ENCODE results near the gene MARCHF3. TPM values are rescaled to one million over a fixed set of nuclear protein-coding genes. Genes with fewer than 3 reads are reported as not detected.

The MARCHF3 gene
- total RNA-seq, 1 experiment from 2014 or later: 16.1 TPM

DNA sequence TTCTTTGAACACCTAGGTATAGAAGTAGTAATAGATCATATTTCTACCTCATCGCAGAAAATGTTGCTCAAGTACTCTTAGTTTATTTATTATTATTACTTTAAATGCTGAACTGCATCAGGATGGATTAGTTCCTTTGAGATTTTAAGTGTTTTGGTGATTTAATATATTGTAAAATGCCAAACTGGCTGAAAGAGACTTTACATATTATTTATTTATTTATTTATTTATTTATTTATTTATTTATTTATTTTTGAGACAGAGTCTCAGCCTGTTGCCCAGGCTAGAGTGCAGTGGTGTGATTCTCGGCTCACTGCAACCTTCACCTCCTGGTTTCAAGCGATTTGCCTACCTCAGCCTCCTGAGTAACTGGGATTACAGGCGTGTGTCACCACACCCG, 211.1 kb downstream of the MARCHF3 start:
- peaks cover 71% of the 10 kb centered on the region for H3K36me3 Mint-ChIP-seq
- POLR2A ChIA-PET: no interaction called here
- CTCF ChIA-PET: no interaction called here
- H3K27ac Mint-ChIP-seq: no peak overlapping the region
- H3K4me1 Mint-ChIP-seq: no peaks in the 10 kb centered on the region
- no peaks in the 10 kb centered on the region for H3K9me3 Mint-ChIP-seq
- DNase-seq (ENCODE audit: low spot score): no peak
- ATAC-seq: no peak
- H3K27me3 Mint-ChIP-seq (ENCODE audit: low read depth): no peaks in the 10 kb centered on the region
- no peak overlapping the region for H3K4me3 Mint-ChIP-seq
- TF ChIP-seq ATF1 (CRISPR knock-in tag; IDR thresholded peaks at IDR 0.05): no peak
- TF ChIP-seq SOX15 (CRISPR knock-in tag; IDR thresholded peaks at IDR 0.05): no peak

- CTCF ChIA-PET: no interaction called here
- DNase-seq (ENCODE audit: low spot score) (no peak), ATAC-seq (no peak)
- POLR2A ChIA-PET: no interaction called here
- Mint-ChIP-seq H3K4me1 (no peaks in the 10 kb centered on the region), H3K4me3 (no peak overlapping the region), H3K27me3 (ENCODE audit: low read depth) (no peaks in the 10 kb centered on the region), H3K36me3 (peaks cover 72% of the 10 kb centered on the region), H3K27ac (no peak overlapping the region), H3K9me3 (no peaks in the 10 kb centered on the region)
- TF ChIP-seq TEAD1 (CRISPR knock-in tag; IDR thresholded peaks at IDR 0.05): no peak
Observed at GRCh38 chr5:126818736-126819135, 211.6 kb downstream of the MARCHF3 start.

Other genes with a start within 250 kb of the MARCHF3 start
- gene C5orf63, start 42.9 kb upstream of the MARCHF3 start, total RNA-seq (2021): 3.1 to 4.1 TPM (median 3.4 TPM) in 3 replicates

Measured in WTC11 (cell line).